IMR-90 (cell line): ENCODE measurements around the gene KCNMB3. TPM values are rescaled to one million over a fixed set of nuclear protein-coding genes. Genes with fewer than 3 reads are reported as not detected.

Experiments used
- ATAC-seq: fragments of 200-7000 bp; cut with Tn5 transposase; 2 replicates; pipeline ENCODE4 v1.9.1; 2020; ENCODE audit warnings: low read depth, mild to moderate bottlenecking, moderate library complexity
- BruUV-seq: library from RNA; stranded (reverse); fragments of 400-500 nt; replicated peaks from 2 replicates; lab custom pipeline; 2021; lab: Mats Ljungman, UMichigan
- CTCF ChIA-PET: fragments of 300-600 bp; formaldehyde crosslinking; extraction: SDS; loops from one replicate; lab custom pipeline; 2021; ENCODE audit warnings: antibody characterized with exemption; lab: Yijun Ruan, JAX
- POLR2A ChIA-PET: fragments of 300-600 bp; sonication (Branson Sonifier 250); formaldehyde crosslinking; loops from one replicate; lab custom pipeline; 2022; ENCODE audit warnings: antibody characterized with exemption; ENCODE audit not compliant: unreplicated experiment; lab: Charles Lee
- DNase-seq: peaks from one replicate; pipeline ENCODE4 v3.0.0; 2013
- H2AFZ ChIP-seq: replicated peaks from 2 replicates; pipeline ENCODE3; 2013; ENCODE audit warnings: low read length, mild to moderate bottlenecking; ENCODE audit not compliant: poor library complexity
- H2AK5ac ChIP-seq: 2 replicates; pipeline ENCODE4 v1.6.1; 2013; ENCODE audit warnings: low read depth, low read length, inconsistent platforms
- H2AK9ac ChIP-seq: replicated peaks from 2 replicates; pipeline ENCODE3; 2013; ENCODE audit warnings: mild to moderate bottlenecking, low read depth, low read length, moderate library complexity; ENCODE audit not compliant: poor library complexity
- H2BK120ac ChIP-seq: 2 replicates; pipeline ENCODE4 v1.6.1; 2013; ENCODE audit warnings: low read depth, low read length, inconsistent platforms
- H2BK15ac ChIP-seq: 3 replicates; pipeline ENCODE4 v1.6.1; 2013; ENCODE audit warnings: low read depth, low read length, inconsistent platforms
- H2BK20ac ChIP-seq: 2 replicates; pipeline ENCODE4 v1.6.1; 2013; ENCODE audit warnings: low read depth, mild to moderate bottlenecking, inconsistent platforms, low read length, moderate library complexity
- H2BK5ac ChIP-seq: 2 replicates; pipeline ENCODE4 v1.6.1; 2013; ENCODE audit warnings: mild to moderate bottlenecking, low read depth, low read length, inconsistent platforms; ENCODE audit not compliant: poor library complexity, severe bottlenecking
- H3K14ac ChIP-seq: replicated peaks from 2 replicates; pipeline ENCODE4 v1.6.1; 2013; ENCODE audit warnings: low read depth, low read length, inconsistent platforms
- H3K18ac ChIP-seq: 2 replicates; pipeline ENCODE4 v1.6.1; 2013; ENCODE audit warnings: low read depth, low read length, control low read depth
- H3K23ac ChIP-seq: 2 replicates; pipeline ENCODE4 v1.6.1; 2013; ENCODE audit warnings: low read depth, low read length, inconsistent platforms
- H3K27ac ChIP-seq: 2 replicates; pipeline ENCODE4 v1.5.1; 2013; ENCODE audit warnings: mild to moderate bottlenecking, control low read depth, low read length; ENCODE audit not compliant: insufficient read depth
- H3K27me3 ChIP-seq: 2 replicates; pipeline ENCODE4 v1.6.1; 2013; ENCODE audit warnings: low read length; ENCODE audit not compliant: control insufficient read depth, insufficient read depth
- H3K36me3 ChIP-seq: 2 replicates; pipeline ENCODE4 v1.6.1; 2013; ENCODE audit warnings: low read length, mixed read lengths; ENCODE audit not compliant: control insufficient read depth, insufficient read depth
- H3K4ac ChIP-seq: 2 replicates; pipeline ENCODE4 v1.6.1; 2013; ENCODE audit warnings: low read depth, low read length, inconsistent platforms
- H3K4me1 ChIP-seq: 2 replicates; pipeline ENCODE4 v1.6.1; 2013; ENCODE audit warnings: low read length, mixed read lengths; ENCODE audit not compliant: control insufficient read depth, insufficient read depth
- H3K4me2 ChIP-seq: 2 replicates; pipeline ENCODE4 v1.6.1; 2013; ENCODE audit warnings: low read depth, mild to moderate bottlenecking, control low read depth, low read length, moderate library complexity
- H3K4me3 ChIP-seq: 2 replicates; pipeline ENCODE4 v1.5.1; 2013; ENCODE audit warnings: low read depth, mild to moderate bottlenecking, control low read depth, low read length, moderate library complexity; ENCODE audit not compliant: insufficient read depth
- H3K56ac ChIP-seq: 2 replicates; pipeline ENCODE4 v1.6.1; 2013; ENCODE audit warnings: low read length, inconsistent platforms; ENCODE audit not compliant: insufficient read depth; ENCODE audit errors: extremely low read depth
- H3K79me1 ChIP-seq, 2 experiments: 2 replicates each; pipeline ENCODE4 v1.6.1; 2013; ENCODE audit warnings: low read length in 2 of 2, inconsistent platforms in 1 of 2, low read depth in 1 of 2
- H3K9ac ChIP-seq: 2 replicates; pipeline ENCODE4 v1.6.1; 2013; ENCODE audit warnings: low read depth, low read length, control low read depth
- H3K9me1 ChIP-seq: 2 replicates; pipeline ENCODE4 v1.6.1; 2013; ENCODE audit warnings: low read length, inconsistent platforms; ENCODE audit not compliant: insufficient read depth
- H3K9me3 ChIP-seq: 2 replicates; pipeline ENCODE4 v1.6.1; 2013; ENCODE audit warnings: low read length; ENCODE audit not compliant: control insufficient read depth, insufficient read depth
- H4K20me1 ChIP-seq: 2 replicates; pipeline ENCODE4 v1.6.1; 2013; ENCODE audit warnings: low read length, inconsistent platforms; ENCODE audit not compliant: insufficient read depth
- H4K5ac ChIP-seq: 2 replicates; pipeline ENCODE4 v1.6.1; 2013; ENCODE audit warnings: mild to moderate bottlenecking, low read depth, low read length, control low read depth
- H4K8ac ChIP-seq, 2 experiments: 2 replicates each; pipeline ENCODE4 v1.6.1; 2013; ENCODE audit warnings: low read depth in 2 of 2, low read length in 2 of 2, control low read depth in 1 of 2, inconsistent platforms in 1 of 2
- H4K91ac ChIP-seq: 2 replicates; pipeline ENCODE4 v1.6.1; 2013; ENCODE audit warnings: low read depth, low read length, inconsistent platforms; ENCODE audit not compliant: insufficient read depth
- BHLHE40 ChIP-seq: fragments of 150-350 bp; IDR thresholded peaks from 2 replicates; pipeline ENCODE4 v1.6.1; 2016; ENCODE audit warnings: mild to moderate bottlenecking, low read depth, low read length
- CEBPB ChIP-seq: IDR thresholded peaks from 2 replicates; pipeline ENCODE4 v1.6.1; 2012; ENCODE audit warnings: low read depth, low read length, improper control_type of control experiment
- CHD1 ChIP-seq: IDR thresholded peaks from 2 replicates; pipeline ENCODE4 v1.6.1; 2012; ENCODE audit warnings: low read depth, low read length, improper control_type of control experiment
- MAFK ChIP-seq: IDR thresholded peaks from 2 replicates; pipeline ENCODE4 v1.6.1; 2012; ENCODE audit warnings: low read depth, low read length, improper control_type of control experiment
- MAZ ChIP-seq: IDR thresholded peaks from 2 replicates; pipeline ENCODE4 v1.6.1; 2012; ENCODE audit warnings: low read depth, mild to moderate bottlenecking, low read length, improper control_type of control experiment, moderate library complexity, borderline replicate concordance
- WGBS, 2 experiments: methylation state at CpG; one replicate each; pipeline versions ENCODE4 v1.1.5 to v1.1.7; 2013; ENCODE audit warnings: missing lambda C conversion rate in 2 of 2; ENCODE audit not compliant: insufficient read length in 1 of 2; ENCODE audit errors: extremely low coverage in 2 of 2; 5-methylcytosine and 5-hydroxymethylcytosine counted together
- dilution Hi-C: fragments of 300-500 bp; cut with HindIII; formaldehyde crosslinking; loops from one replicate; pipeline ENCODE4 v1.14.3; 2018; ENCODE audit warnings: low sequenced_read_pairs; ENCODE audit not compliant: unreplicated experiment
- in situ Hi-C: fragments of 300-500 bp; cut with MboI; formaldehyde crosslinking; loops from 3 replicates; pipeline ENCODE4 v1.14.3; 2019; ENCODE audit warnings: low sequenced_read_pairs, inconsistent platforms, mixed read lengths
- intact Hi-C: fragments of 100-400 bp; cut with micrococcal nuclease; formaldehyde crosslinking; loops from 2 replicates; pipeline ENCODE4 v1.10.0; 2022
- polyA plus RNA-seq, 3 experiments: library from polyadenylated mRNA; depleted of rRNA; stranded (reverse); fragments of >200 nt; gene quantifications; 2 replicates each; pipeline ENCODE4 v1.2.3, GENCODE V29; 2012; ENCODE audit warnings: low replicate concordance in 1 of 3
- total RNA-seq: library from RNA; depleted of rRNA; stranded (reverse); fragments of >200 nt; gene quantifications from 2 replicates; pipeline ENCODE4 v1.2.3, GENCODE V29; 2012
- TF ChIP-seq, protein P1 (sequence below): fragments of 150-350 bp; IDR thresholded peaks from 2 replicates; pipeline ENCODE4 v1.6.1; 2017; ENCODE audit warnings: mild to moderate bottlenecking, antibody characterized with exemption, low read length, low read depth

Gene KCNMB3
- total and polyA plus RNA-seq, 2 of the 4 experiments (the other 2 are of a cell fraction) = 0.72 to 1.2 TPM

DNA sequence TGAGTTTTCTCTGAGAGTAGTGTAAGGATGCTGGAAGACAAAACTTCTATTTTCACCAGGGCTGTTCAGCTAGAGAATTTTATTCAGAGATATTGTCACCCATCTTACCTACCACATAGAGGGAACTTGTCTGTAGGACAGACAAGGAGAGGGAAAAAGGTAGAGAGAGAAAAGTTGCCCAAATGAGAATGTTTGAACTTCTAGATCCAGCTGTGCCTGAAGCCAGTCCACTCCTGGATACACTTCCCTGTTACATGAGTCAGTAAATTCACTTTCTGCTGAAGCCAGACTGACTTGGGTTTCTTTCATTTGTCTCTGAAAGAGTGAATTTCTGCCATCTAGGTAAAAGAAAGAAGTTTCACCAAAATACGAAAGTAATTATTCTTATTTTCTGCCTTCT is 27.2 kb upstream of the KCNMB3 start (continued):
- TF ChIP-seq, protein P1, sequence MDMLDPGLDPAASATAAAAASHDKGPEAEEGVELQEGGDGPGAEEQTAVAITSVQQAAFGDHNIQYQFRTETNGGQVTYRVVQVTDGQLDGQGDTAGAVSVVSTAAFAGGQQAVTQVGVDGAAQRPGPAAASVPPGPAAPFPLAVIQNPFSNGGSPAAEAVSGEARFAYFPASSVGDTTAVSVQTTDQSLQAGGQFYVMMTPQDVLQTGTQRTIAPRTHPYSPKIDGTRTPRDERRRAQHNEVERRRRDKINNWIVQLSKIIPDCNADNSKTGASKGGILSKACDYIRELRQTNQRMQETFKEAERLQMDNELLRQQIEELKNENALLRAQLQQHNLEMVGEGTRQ = no peak
- TF ChIP-seq MAZ (no peak), CHD1 (no peak), CEBPB (no peak), MAFK (no peak)

DNA sequence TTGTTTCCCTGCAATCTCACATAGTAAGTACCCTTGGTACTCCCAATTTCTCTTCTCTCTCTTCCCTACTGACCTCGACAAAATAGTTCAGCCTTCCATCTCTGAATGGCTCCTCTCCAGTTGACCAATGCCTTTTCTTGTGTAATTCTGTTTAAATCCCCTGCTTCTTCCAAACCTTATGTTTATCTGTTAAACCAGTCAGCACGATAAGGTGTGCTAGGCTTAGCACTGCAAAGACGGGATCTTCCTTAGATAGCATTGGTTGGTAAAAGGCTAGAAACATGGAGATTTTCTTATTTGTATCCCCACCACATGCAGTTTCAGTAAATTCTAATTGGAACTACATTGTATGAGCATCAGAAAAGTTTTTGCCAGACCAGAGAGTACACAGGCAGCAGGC is 25.8 kb upstream of the KCNMB3 start:
- Histone ChIP-seq H4K91ac (no peak overlapping the region), H3K14ac (no peak overlapping the region), H3K9me1 (no peaks in the 10 kb centered on the region), H3K23ac (no peak overlapping the region), H2AK9ac (no peak overlapping the region), H2AFZ (no peak overlapping the region), H2BK15ac (no peak overlapping the region), H4K8ac (no peak overlapping the region), H2BK20ac (no peak overlapping the region), H3K9ac (no peak overlapping the region), H4K5ac (no peak overlapping the region), H3K27ac (no peak overlapping the region), H2AK5ac (no peak overlapping the region), H3K79me1 (no peaks in the 10 kb centered on the region), H2BK5ac (no peak overlapping the region), H3K9me3 (no peaks in the 10 kb centered on the region), H4K20me1 (no peaks in the 10 kb centered on the region), H3K4me3 (no peak overlapping the region), H3K36me3 (no peaks in the 10 kb centered on the region), H3K27me3 (peaks cover 4% of the 10 kb centered on the region; the same call in 1 of the 2 replicates), H3K4me1 (no peaks in the 10 kb centered on the region), H2BK120ac (no peak overlapping the region), H3K4ac (no peak overlapping the region), H3K56ac (no peak overlapping the region), H3K18ac (no peak overlapping the region), H3K4me2 (no peak overlapping the region)
- ATAC-seq = no peak
- WGBS, 2 experiments = no CpG with 5 or more reads among the region's 3 CpGs
- BruUV-seq = no TSS peak
- dilution Hi-C loops (loop anchor here (25.0 kb wide), 1 partner anchor 164 kb away; no protein-coding TSS in a partner anchor), intact Hi-C loops (loop anchor here (10.0 kb wide), 1 partner anchor 852 kb away; no protein-coding TSS in a partner anchor), in situ Hi-C loops (no loop called here)
- POLR2A ChIA-PET = no interaction called here
- CTCF ChIA-PET = interaction anchor here (0.6 to 1.0 kb wide), 2 partner anchors 12 to 127 kb away, joined by 3 read pairs; no protein-coding TSS in a partner anchor
- TF ChIP-seq BHLHE40 = no peak
- DNase-seq = no peak
